Pulmonary artery endothelial cell (primary cell): ENCODE measurements around the gene GNB1. TPM values are rescaled to one million over a fixed set of nuclear protein-coding genes. Genes with fewer than 3 reads are reported as not detected.
"Not testable (repeated sequence)": the region's sequence is repeated elsewhere in the genome, so short reads cannot be mapped to it uniquely, and the experiment has no call there.

Experiments
- DNase-seq: peaks from one replicate; pipeline ENCODE4 v3.0.0-alpha.2; 2011; ENCODE audit warnings: low read depth, low spot score
- total RNA-seq: library from RNA; depleted of rRNA; stranded (reverse); fragments of >200 nt; gene quantifications from 2 replicates; pipeline ENCODE4 v1.2.3, GENCODE V29; 2014

The GNB1 gene
- total RNA-seq, 1 donor from 2014 or later: 99.8 TPM

DNA sequence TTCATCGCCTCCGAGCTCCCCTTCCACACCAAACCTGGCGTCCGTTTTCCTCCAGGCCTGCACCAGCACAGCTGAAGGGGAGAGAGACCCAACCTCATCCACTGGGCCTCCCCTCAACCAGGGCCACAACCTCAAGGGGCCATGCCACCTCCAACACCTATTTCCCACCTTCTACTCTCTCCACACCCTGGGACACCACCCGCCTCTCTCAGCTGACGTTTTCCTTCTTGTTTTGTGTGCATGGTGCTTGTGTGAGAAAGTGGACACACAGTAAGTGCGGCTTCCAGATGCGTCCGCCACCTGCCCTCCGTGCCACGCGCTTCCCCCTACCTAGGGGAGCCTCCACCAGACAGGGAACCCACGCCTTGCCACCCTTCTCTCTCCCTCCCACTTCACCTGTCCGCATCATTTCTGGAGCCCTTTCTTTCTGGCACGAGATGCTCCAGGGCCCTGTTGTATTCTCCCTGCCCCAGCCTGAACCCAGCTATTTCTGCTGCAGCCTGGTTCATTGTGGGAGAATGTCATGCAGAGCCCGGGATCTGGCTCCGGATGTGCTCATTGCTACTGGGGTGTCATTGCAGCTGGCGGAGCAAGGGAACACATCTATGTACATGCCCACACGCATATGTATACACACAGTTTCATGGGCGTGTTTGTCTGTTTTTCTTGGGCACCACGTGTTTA lies 1.3 kb upstream of the GNB1 start:
- DNase-seq: no peak

DNA sequence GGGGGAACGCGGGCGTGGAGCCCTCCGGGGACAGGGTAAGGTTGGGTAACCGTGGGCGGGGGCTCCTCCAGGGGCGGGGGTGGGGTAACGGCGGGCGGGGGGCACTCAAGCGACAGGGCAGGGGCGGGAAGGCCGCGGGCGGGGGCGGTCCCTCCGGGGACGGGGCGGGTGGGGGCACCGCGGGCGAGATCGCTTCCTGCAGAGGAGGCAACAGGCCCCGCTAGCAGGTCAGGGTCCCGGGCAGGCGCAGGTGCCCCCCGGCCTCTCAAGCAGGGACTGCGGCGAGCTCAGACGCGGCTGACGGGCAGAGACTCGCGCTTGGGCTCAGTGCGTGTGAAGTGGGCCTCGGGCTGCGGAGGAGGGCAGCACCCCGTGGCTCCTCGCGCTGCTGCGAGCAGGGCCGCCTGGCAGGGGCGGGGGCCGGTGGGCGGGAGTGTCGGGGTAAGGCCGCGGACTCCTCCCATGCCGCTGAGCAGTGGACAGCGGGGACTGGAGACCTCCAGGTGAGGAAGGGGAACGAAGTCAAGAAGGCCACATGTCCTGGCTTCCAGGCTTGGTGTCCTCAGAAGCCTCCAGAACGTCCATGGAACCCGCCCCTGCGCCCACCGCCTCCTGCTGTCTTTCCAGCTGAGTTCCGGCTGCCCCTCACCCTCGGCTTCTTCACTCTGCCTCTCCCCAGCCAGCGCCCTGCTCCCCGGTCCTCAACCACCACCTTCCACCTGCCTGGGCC lies 627 bp upstream of the GNB1 start:
- no peak for DNase-seq

DNA sequence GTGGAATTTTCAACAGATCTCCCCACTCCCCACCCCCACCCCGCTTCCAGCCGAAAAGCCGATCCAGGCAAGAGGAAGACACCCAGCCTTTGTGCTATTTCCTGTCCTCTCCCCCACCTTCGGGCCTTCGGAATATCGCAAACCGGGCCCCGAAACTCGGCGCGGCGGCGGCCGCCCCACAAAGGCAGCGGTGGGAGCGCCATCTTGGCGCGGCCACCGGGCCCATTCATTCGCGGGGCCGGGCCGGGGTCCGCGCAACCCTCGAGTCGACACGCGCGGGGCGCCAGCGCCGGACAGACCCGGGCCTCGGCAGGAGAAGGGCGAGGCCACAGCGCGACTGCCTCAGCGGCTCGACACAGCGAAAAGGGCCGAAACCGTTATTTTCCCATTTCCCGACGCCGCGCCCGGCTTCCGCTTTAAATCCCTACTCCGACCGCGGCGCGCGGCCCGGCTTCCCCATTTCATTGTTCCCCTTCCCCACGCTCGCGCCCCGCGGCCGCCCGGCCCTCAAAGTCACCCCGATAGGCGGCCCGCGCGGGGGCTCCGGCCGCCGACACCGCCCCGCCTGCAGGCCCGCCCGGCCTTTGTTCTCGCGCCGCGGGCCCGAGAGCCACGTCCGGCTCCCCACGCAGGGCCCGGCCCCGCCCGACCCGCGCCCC lies 911 bp downstream of the GNB1 start:
- no peak for DNase-seq

DNA sequence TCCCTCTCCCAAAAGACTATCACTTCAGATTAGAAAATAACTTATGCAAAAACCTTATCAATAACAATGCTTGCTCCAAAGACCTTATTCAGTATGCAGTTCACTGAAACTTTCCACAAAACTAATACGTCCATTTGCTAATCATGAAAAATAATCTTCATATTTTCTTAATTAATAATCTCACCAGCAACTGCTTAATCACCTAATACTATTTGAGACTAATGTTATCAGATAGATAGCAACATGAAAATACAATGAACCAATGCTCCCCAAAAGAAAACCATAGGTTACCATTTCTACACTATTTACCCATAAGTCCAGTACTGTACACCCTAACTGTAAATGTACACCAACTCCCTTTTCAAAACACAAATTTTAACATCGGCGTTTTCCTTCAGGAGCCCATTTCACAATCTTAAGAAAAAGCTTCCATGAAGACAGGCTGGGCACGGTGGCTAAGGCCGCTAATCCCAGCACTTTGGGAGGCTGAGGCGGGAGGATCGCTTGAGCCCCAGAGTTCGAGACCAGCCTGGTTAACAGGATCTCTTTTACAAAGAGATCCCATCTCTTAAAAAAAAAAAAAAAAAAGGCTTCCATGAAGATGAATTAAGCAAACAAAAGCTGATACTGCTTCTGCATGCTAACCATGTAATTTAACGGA lies 1.7 kb downstream of the GNB1 start:
- no peak for DNase-seq

DNA sequence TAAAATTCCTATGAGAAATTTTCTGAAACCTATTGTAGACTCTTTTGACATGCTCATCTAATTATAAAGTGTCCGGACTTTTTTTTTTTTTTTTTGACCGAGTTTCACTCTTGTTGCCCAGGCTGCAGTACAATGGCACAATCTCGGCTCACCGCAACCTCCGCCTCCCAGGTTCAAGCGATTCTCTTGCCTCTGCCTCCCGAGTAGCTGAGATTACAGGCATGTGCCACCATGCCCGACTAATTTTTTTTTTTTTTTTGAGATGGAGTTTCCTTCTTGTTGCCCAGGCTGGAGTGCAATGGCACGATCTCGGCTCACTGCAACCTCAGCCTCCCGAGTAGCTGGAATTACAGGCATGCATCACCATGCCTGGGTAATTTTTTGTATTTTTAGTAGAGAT lies 7.0 kb downstream of the GNB1 start:
- DNase-seq: not testable (repeated sequence)

DNA sequence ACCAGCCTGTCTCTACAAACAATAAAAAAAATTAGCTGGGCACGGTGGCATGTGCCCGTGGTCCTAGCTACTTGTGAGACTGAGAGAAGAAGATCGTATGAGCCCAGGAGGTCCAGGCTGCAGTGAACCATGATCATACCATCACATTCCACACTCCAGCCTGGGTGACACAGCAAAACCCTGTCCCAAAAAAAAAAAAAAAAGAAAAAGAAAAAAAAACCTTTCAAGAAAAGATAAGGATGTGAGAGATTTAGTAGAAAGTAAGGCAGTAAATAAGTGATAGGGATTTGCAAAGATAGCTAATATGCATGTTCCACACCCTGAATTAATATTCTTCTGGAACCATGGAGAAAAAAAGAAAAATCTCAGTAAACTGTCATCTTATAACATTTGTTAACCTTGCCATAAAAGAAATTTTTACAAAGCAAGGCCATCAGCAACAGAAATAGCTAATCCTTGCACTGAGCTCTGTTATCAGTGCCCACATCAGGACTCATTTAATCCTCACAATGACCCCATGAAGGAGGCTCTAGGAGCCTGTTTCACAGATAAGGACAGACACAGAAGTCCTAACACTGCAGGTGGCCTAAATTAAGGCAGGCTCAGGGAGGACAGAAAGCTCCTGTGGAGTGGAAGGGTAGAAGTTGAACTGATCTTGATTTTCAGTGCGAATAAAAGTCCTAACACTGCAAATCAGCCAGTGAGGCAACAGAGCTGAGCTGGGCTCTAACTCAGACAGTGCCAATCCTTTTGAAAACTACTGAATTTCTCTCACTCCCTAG lies 7.6 kb downstream of the GNB1 start:
- no peak for DNase-seq

DNA sequence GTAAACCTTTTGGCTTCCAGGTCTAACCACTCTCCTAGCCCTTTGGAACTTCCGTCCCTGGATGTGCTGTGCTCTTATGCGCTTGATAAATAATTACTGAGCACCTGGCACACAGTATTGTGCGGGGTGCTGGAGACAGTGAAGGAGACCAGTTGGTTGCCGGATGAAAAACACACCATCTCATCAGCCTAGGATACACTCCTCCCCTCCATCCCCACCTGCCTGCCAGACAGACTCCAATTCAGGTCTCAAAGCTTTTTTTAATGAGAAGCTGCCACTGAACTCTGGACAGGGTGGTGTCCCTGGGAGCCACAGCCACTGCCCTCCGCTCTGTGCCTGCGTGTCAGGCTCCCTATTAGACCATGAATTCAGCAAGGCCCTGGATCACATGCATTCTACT lies 9.2 kb downstream of the GNB1 start:
- no peak for DNase-seq

DNA sequence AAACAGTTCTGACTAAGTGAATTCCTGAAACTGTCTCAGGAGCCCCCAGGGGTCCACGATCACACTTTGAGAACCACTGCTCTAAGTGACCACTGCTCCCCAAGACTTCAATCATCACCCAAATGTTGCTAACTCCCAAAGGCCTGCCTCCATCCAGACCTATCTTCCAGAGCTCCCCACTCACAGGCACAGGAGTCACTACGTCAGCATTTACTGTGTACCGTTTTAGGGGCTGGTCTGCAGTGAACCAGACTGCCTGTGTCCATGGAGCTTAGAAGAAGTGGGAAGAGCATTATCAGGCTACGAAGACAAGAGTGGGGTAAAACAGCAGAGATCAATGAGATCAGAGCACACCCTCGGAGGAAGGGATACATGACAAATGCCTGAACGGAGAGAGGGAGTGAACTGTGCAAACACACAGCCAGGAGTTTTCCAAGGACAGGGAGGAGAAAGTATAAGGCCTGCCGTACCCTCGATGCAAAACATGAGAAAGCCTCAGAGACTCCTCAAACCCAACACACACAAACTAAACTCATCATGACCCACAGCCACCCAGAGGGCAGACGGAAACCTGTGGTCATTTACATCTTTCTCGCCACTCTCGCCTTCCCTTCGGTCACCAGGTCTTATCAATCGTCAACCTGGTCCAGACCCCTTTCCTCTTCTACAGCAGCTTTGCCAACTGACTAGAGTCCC lies 10.1 kb downstream of the GNB1 start:
- DNase-seq: no peak

DNA sequence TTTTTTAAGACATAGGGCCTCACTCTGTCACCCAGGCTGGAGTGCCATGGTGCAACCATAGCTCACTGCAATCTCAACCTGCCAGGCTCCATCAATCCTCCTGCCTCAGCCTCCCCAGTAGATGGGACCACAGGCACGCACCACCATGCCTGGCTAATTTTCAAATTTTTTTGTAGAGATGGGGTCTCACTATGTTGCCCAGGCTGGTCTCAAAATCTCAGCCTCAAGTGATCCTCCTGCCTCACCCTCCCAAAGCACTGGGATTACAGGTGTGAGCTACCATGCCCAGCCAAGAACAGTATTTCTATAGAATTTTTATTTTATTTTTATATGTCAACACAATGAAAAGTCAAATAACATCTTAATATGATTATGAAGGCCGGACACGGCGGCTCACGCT lies 10.9 kb downstream of the GNB1 start:
- no peak for DNase-seq

DNA sequence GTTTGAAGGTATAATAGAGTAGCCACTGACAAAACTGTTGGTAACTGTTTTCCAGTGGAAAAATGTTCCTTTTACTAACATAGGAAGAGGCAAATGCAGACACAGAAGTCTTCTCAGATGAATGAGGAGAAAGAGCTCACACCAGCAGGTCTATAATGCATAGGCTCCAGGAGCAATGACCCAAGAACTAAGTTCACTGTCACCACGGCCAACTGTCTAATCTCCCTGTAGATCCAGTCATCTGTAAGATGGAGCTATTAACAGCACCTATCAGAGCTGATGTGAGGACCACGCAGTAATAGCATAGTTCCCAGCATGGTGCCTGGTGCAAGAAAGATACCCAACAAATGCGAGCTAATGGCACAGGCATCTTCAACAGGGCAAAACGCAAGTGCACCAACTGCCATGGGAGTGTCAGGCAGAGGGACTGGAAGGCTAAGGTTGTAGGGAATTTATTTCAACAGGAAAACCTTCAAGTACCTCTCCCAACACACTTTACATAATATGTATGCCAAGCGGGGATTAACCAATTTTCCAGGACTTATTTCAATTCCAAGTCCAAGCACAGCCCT lies 12.9 kb downstream of the GNB1 start:
- DNase-seq: no peak

DNA sequence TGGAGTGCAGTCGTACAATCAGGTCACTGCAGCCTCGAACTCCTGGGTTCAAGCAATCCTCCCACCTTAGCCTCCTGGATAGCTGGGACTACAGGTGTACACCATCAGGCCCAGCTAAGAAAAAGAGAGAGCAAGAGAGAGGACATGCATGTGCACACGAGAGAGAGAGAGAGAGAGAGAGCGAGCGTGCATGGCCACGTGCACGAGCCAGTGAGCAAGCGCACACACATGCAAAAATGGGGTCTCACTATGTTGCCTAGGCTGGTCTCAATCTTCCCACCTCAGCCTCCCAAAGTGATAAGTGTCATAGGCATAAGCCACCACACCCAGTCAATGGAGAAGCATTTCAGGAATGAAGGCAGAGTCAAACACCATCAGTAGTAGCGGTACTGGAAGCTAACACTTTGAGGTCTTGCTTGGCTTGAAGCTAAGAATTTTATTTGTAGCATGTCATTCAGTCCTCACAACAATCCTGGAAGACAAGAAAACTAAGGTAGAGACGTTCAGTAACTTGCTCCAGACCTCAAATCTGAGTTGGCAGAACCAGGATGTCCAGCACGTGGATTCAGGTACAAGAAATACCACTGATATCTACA lies 14.5 kb downstream of the GNB1 start:
- no peak for DNase-seq

DNA sequence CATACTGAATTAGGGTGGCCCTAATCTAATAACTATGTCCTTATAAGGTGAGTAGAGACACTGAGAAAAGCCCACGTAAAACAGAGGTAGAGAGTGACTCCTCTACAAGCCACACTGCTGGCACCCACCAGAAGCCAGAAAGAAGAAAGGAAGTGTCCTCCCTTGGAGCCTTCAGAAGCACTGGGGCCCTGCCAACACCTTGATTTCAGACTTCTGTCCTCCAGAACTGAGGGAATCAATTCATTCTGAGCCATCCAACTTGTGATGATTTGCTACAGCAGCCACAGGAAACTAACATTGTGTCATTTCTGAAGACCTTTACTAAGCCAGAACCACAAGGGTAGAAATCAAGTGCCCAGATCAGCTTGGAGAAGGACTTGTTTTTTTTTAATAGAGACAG lies 15.0 kb downstream of the GNB1 start:
- DNase-seq: no peak

DNA sequence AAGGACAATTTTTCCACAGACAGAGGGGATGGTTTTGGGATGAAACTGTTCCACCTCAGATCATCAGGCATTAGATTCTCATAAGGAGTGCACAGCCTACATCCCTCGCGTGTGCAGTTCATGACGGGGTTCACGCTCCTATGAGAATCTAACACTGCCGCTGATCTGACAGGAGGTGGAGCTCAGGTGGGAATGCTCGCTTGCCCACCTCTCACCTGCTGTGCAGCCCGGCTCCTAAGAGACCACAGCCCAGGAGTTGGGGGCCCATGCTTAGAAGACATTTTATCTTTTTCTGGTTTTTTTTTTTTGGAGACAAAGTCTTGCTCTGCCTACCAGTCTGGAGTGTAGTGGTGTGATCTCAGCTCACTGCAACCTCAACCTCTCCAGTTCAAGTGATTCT lies 16.0 kb downstream of the GNB1 start:
- DNase-seq: no peak

DNA sequence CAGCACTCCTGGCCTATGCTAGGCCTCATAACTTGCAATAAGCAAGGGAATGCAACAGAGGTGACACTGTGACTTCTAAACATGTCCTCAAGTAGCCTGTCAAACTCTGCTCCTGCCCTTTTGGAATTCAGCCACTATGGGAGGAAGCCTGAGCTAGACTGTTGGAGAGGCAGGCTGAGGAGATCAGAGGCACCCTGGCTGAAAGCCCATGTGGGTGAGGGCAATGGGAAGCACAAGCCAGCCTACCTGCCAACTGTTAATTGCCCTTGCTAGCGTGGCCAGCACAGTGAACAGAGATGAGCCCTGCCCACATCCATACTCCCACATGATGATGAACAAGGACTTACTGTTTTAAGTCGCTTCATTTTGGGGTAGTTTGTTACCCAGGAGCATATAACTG lies 17.7 kb downstream of the GNB1 start:
- no peak for DNase-seq

DNA sequence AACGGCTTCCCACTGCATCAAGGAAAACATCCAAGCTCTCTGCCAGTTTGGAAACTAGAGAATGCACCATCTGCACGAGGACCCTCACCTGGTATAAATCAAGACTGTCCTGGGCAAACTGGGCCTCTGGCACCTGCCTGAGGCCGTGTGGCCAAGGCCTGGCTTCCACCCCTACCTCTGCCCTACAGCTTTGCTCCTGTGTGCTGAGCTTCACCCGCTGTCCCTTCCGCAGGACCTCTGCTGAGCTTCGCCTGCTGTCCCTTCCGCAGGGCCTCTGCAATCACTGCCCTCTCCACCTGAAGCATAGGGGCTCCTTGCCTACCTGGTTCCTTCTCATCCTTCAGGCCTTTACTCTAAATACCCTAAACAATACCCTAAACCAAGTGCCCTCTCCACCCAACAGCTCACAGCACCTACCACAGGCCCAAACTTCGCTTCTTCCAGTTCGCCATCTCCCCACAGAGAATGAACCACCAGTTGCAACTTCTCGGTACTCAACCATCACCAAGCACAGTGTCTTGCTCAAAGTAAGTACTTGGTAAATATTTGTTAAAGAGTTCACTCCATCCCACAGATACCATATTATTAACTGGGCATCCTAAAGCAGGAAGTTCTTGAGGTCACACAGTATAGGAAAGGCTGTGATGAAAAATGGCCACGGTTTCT lies 18.4 kb downstream of the GNB1 start:
- no peak for DNase-seq

DNA sequence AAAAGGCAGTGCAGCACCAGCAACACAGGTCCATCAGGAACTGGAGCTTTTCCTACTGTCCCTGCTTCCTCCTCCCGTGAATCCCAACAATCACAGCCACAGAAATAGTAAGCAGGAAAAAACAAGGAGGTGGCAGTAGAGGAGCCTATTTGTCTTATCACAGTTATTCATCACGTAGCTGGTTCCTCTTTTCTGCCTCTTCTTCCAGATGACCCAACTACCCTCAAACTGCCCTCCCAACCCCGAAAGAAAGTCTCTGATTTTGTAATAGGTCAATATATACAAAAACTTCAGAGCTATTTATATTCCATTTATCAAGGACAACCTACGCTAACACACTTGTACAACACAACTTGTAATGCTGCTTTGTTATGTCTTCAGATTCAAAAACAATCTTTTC lies 21.4 kb downstream of the GNB1 start:
- DNase-seq: no peak

DNA sequence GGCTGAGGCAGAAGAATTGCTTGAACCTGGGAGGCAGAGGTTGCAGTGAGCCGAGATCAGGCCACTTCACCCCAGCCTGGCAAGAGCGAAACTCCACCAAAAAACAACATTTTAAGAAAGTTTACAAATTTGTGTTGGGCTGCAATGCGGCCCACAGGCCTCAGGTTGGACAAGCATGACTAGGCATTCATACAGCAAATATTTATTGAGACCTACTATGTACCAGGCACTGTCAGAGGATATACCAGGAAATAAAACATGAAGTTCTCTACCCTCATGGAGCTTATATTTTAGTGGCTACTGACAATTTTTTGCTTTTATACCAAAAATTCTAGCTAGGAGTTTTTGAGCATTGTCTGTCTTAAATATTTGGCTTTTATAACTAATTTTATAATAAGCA lies 23.7 kb downstream of the GNB1 start:
- no peak for DNase-seq

DNA sequence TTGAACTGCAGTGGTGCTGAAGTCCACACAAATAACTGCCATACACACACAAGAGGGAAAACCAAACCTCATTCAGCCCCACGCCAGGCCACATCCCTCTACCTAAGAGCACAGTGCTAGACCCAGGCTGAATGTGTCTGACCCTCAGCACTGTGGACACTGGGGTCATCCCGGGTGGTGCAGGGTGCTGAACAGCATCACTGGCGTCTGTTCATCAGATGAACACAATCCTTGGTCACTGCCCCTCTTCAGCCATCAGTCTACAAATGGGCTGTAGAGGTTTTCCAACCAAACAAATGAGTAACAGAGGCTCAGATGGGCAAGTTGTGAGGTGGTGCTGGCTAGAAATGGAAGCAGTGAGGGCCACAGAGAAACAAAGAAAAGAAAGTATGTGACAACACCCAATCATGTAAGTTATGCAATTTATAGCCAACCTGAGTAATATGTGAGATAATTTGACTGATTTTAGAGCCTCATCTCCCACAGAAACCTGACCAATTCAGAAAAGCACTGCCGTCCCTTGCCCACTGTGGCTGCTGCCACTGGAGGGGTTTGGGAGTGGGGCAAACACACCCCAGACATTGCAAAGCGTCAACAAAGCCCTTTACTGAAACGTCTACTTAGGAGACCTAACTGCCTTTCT lies 27.9 kb downstream of the GNB1 start:
- no peak for DNase-seq

DNA sequence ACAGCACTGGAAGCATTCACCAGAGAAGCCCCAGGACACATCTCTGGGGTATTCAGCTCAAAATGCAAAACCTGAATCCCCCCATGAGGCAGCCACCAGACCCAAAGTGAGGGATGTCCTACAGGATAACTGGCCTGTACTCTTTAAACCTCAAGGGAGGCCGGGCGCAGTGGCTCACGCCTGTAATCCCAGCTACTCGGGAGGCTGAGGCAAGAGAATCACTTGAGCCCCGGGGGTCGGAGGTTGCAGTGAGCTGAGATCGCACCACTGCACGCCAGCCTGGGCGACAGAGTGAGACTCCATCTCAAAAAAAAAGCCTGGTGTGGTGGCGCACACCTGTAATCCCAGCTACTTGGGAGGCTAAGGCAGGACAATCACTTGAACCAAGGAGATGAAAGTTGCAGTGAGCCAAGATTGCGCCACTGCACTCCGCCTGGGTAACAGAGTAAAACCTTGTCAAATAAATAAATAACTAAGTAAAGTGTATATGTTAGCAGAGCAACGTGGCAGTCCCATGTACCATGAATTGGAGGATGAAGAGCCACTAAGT lies 29.1 kb downstream of the GNB1 start:
- not testable (repeated sequence) for DNase-seq
